HepG2 (cell line): ENCODE results near the gene ZBTB21. TPM values are rescaled to one million over a fixed set of nuclear protein-coding genes. Genes with fewer than 3 reads are reported as not detected.

ENCODE experiments used
- CBX1 ChIP-seq: IDR thresholded peaks from one replicate; pipeline ENCODE4 v1.6.1; 2016; ENCODE audit warnings: antibody characterized with exemption, low read depth
- DZIP1 ChIP-seq: sonication (generic); formaldehyde crosslinking; IDR thresholded peaks from 2 replicates; pipeline ENCODE4 v1.5.0; 2020; ENCODE audit warnings: mild to moderate bottlenecking, missing genetic modification reagents
- EZH2 ChIP-seq: conservative IDR thresholded peaks from 2 replicates; pipeline ENCODE4 v1.6.1; 2012; ENCODE audit warnings: mild to moderate bottlenecking, low read depth, low read length, moderate library complexity
- FOXA3 ChIP-seq: IDR thresholded peaks from 2 replicates; pipeline ENCODE4 v1.6.1; 2016; ENCODE audit warnings: missing genetic modification reagents, missing compliant biosample characterization
- MTERF4 ChIP-seq: sonication (generic); formaldehyde crosslinking; IDR thresholded peaks from 2 replicates; pipeline ENCODE4 v1.8.0; 2023; ENCODE audit warnings: mild to moderate bottlenecking, missing genetic modification reagents
- NFKB2 ChIP-seq: sonication (generic); formaldehyde crosslinking; IDR thresholded peaks from 2 replicates; pipeline ENCODE4 v1.4.0; 2020; ENCODE audit warnings: missing genetic modification reagents, borderline replicate concordance
- PITX1 ChIP-seq: sonication (generic); formaldehyde crosslinking; IDR thresholded peaks from 2 replicates; pipeline ENCODE4 v1.5.1; 2020; ENCODE audit warnings: mild to moderate bottlenecking, missing genetic modification reagents
- POLR2G ChIP-seq: fragments of 200-400 bp; formaldehyde crosslinking; IDR thresholded peaks from 2 replicates; pipeline ENCODE4 v1.6.1; 2018; ENCODE audit warnings: mild to moderate bottlenecking, low read depth, low read length, moderate library complexity
- SP1 ChIP-seq, 2 experiments: fragments of 450-650 bp in 1 of 2; sonication (generic) in 1 of 2; formaldehyde crosslinking in 1 of 2; IDR thresholded peaks; 2 replicates each; pipeline versions ENCODE4 v1.4.0 to v1.6.1; 2016 to 2020; ENCODE audit warnings: missing genetic modification reagents in 1 of 2
- SUZ12 ChIP-seq: fragments of 150-350 bp; IDR thresholded peaks from 2 replicates; pipeline ENCODE4 v1.6.1; 2014; ENCODE audit warnings: low read depth, low read length
- ZBTB2 ChIP-seq: sonication (generic); formaldehyde crosslinking; IDR thresholded peaks from 2 replicates; pipeline ENCODE4 v1.8.0; 2022; ENCODE audit warnings: low read depth, missing genetic modification reagents
- ZFP62 ChIP-seq: sonication (generic); formaldehyde crosslinking; IDR thresholded peaks from 2 replicates; pipeline ENCODE4 v1.4.0; 2020; ENCODE audit warnings: missing genetic modification reagents
- ZNF142 ChIP-seq: sonication (generic); formaldehyde crosslinking; IDR thresholded peaks from 2 replicates; pipeline ENCODE4 v1.4.0; 2020; ENCODE audit warnings: missing genetic modification reagents
- ZNF770 ChIP-seq: sonication (generic); formaldehyde crosslinking; IDR thresholded peaks from 2 replicates; pipeline ENCODE4 v1.5.0; 2020; ENCODE audit warnings: mild to moderate bottlenecking, missing genetic modification reagents
- polyA plus RNA-seq, 8 experiments: library from polyadenylated mRNA; depleted of rRNA in 3 of 8; stranded (reverse) in 7 of 8; unstranded in 1 of 8; fragments of >200 nt; fragmentation: Illumina TruSeq in 4 of 8; extraction: Trizol in 4 of 8; gene quantifications; 2 replicates each; pipeline versions ENCODE4 v1.2.1 to v1.2.3, GENCODE V29; 2011 to 2016; ENCODE audit warnings: low read depth in 4 of 8, missing spikeins in 1 of 8, mixed read lengths in 1 of 8; ENCODE audit not compliant: insufficient read depth in 1 of 8
- total RNA-seq, 5 experiments: library from RNA; depleted of rRNA; stranded (reverse); fragments of >200 nt; fragmentation: Illumina TruSeq; extraction: Trizol; gene quantifications; 2 replicates each; pipeline ENCODE4 v1.2.3, GENCODE V29; 2016; ENCODE audit warnings: low read depth in 1 of 5

Gene ZBTB21
- total and polyA plus RNA-seq, 2 of the 13 experiments (the other 11 are each of a cell fraction or from before 2014, with no cell fraction given), result 4.5 to 6.1 TPM

GRCh38 chr21:41953831-41954653 lies 56.1 kb downstream of the ZBTB21 start, which contains the start of gene C2CD2 (continued):
- TF ChIP-seq ZNF142, result peak; percentile 45; the same call in 1 of the 2 replicates
- no peak for TF ChIP-seq ZNF770
- TF ChIP-seq POLR2G, result peak; percentile 19; the same call in 1 of the 2 replicates
- TF ChIP-seq SP1 (IDR thresholded peaks at IDR 0.05), result no peak
- no peak for TF ChIP-seq SP1 (CRISPR knock-in tag; IDR thresholded peaks at IDR 0.05)
- TF ChIP-seq NFKB2, result peak; percentile 63; the same call in 1 of the 2 replicates
- TF ChIP-seq CBX1, result no peak
- TF ChIP-seq FOXA3 (CRISPR knock-in tag), result no peak
- TF ChIP-seq DZIP1 (CRISPR knock-in tag), result no peak
- no peak for TF ChIP-seq PITX1 (CRISPR knock-in tag)
- TF ChIP-seq MTERF4 (CRISPR knock-in tag), result peak; percentile 81
- peak; percentile 36; the same call in 1 of the 2 replicates for TF ChIP-seq ZBTB2 (CRISPR knock-in tag)
- no peak for TF ChIP-seq SUZ12
- no peak for TF ChIP-seq ZFP62 (CRISPR knock-in tag)
- no peak for TF ChIP-seq EZH2
